HK-2 (cell line): ENCODE results near the gene GPR153.
A peak's percentile ranks its signal among the peaks of the same experiment; 100 is the strongest.
"Not testable (repeated sequence)": the region's sequence is repeated elsewhere in the genome, so short reads cannot be mapped to it uniquely, and the experiment has no call there.

Experiments used
- DNase-seq: peaks from one replicate; pipeline ENCODE4 v3.0.0-alpha.2; 2018; ENCODE audit not compliant: unreplicated experiment

GPR153 gene

GRCh38 chr1:6233376-6233775 is 27.5 kb downstream of the GPR153 start:
- no peak for DNase-seq

DNA sequence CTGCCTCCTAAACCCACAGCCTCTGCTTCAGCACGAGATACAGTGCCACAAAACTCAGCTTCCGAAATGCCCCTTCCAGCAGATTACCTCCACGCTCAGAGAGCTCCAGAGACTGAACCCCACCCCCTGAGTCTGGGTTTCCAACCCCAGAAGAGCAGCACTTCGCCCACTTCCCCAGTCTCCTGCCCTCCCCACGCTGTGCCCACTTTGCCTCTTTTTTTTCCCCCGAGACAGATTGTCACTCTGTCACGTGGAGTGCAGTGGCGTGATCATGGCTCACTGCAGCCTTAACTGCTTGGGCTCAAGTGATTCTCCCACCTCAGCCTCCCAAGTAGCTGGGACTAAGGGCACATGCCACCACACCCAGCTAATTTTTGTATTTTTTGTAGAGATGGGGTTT is 35.2 kb downstream of the GPR153 start:
- DNase-seq = no peak

- DNase-seq = no peak
Observed at GRCh38 chr1:6224718-6225117, 36.2 kb downstream of the GPR153 start.

DNA sequence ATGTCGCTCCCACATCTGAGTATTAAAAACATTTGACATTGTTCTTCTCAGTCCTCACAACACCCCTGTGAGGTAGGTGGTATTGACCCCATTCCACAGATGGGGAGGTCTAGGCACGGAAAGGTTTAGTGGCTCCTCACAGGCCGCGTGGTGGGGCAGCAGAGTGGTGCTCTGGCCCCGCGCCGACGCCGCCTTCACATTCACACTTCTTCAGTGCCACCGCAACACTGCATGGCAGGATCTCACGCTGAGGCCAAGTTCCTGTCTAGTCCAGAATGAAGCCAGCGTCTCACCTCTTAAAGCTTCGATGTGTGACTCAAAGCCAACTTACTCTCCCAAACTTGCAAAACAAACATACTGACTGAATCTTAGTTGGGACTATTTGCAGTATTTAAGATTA is 37.3 kb downstream of the GPR153 start:
- DNase-seq = no peak

DNA sequence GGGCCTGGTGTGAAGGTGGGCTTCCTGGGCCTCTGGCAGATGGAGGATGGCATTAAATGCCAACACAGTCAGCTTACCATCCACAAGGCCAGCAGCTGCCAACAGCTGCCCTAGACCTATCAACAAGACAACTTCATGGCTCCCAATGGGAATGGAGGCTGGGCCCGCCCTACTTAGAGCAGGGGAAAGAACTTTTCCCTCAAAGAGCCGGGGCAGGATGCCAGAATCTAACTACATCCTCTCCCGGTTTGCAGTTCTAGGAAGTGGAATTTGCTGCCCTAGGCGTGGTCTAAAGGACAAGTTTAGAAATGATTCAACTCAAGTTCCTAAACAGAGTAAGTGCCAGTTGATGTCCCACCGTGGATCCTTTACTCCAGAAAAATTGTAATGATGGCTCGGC is 38.3 kb downstream of the GPR153 start:
- no peak for DNase-seq

GRCh38 chr1:6221210-6221784 is 39.6 kb downstream of the GPR153 start:
- no peak for DNase-seq

DNA sequence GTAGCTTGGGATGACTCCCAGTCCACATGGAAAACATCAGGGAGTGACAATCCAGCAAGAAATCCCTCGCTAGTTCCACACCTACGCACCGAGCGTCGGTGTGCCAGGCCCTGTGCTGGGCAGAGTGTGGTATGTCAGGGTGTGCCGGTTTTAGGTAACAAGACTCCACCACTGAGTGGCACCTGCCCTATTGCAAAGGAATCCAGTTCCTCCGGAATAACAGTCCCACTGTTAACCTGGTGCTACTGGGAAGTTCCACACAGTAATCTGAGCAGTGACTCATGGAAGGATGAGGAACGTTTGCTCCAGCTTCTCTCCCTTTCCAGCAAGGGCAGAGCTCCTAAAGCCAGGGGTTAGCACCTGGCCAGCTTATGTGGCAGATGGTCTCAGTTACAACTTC is 40.7 kb downstream of the GPR153 start:
- no peak for DNase-seq

GRCh38 chr1:6219641-6220040 is 41.3 kb downstream of the GPR153 start:
- DNase-seq = not testable (repeated sequence)

- DNase-seq = no peak
Observed at GRCh38 chr1:6218375-6219164, 42.3 kb downstream of the GPR153 start.

GRCh38 chr1:6212193-6212959 is 48.5 kb downstream of the GPR153 start:
- no peak for DNase-seq

DNA sequence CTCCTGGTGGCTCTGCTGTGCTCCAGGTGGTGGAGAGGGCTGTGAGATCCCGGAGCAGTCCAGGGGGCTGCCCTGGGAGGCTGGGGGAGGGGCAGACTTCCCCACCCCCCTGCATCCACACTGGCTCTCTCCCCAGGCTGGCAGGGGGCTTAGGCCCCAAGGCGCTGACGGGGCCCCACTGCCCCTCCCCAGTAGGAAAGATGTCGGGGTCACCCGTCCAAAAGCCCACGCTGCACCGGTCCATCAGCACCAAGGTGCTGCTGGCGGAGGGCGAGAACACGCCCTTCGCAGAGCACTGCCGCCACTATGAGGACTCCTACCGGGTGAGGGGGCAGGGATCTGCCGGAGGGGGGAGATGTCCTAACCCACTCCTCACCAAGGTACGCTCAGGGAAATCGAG is 49.2 kb downstream of the GPR153 start:
- DNase-seq = no peak

GRCh38 chr1:6210591-6211355 is 50.1 kb downstream of the GPR153 start:
- DNase-seq = no peak

- no peak for DNase-seq
Observed at GRCh38 chr1:6209661-6210580, 51.0 kb downstream of the GPR153 start.

DNA sequence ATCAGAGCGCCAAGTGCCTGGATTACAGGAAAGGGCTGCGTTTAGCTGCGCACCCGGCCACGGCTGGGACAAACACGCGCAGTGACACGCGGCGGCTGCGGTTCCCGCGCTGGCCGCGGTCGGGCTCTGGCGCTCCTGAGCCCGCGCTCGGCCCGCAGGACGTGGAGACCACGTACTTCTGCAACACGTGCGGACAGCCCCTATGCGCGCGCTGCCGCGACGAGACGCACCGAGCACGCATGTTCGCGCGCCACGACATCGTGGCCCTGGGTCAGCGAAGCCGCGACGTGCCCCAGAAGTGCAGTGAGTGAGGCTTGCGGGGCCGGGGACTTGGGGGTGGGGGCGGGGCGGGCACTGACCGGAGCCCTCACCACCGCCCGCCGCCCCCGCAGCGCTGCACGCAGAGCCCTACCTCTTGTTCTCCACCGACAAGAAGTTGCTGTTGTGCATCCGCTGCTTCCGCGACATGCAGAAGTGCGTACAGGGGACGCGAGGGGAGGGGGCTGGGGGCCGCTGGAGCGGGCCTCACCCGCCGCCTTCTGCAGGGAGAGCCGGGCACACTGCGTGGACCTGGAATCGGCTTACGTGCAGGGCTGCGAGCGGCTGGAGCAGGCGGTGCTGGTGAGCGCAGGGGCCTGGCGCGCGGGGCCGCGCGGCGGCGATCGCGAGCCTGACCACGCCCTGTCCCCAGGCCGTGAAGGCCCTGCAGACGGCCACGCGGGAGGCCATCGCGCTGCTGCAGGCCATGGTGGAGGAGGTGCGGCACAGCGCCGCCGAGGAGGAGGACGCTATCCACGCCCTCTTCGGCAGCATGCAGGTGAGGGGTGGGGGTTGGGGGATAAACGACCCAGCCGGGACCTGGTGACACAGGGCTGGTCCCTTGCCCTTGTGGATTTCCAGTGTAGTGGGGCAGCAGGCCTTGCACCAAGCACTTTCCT is 51.9 kb downstream of the GPR153 start:
- no peak for DNase-seq

DNA sequence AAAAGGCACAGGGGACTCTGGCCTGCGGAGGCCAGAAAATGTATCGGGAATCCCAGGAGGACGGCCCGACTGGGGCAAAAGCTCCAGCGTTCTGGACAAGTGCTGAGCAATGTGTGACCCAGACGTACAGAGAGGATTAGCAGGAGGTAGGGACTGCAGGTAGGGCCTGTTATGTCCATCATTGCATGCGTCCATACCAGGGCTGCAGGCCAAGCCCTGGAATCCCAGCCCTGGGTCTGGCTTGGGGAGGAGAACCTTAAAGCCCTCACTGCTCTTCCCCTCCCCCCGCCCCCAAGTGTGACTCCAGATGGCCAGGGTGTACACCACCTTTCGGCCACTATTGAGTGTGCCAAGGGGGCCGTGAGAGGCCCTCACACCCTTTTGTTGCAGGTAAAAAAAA is 53.0 kb downstream of the GPR153 start:
- DNase-seq = no peak

DNA sequence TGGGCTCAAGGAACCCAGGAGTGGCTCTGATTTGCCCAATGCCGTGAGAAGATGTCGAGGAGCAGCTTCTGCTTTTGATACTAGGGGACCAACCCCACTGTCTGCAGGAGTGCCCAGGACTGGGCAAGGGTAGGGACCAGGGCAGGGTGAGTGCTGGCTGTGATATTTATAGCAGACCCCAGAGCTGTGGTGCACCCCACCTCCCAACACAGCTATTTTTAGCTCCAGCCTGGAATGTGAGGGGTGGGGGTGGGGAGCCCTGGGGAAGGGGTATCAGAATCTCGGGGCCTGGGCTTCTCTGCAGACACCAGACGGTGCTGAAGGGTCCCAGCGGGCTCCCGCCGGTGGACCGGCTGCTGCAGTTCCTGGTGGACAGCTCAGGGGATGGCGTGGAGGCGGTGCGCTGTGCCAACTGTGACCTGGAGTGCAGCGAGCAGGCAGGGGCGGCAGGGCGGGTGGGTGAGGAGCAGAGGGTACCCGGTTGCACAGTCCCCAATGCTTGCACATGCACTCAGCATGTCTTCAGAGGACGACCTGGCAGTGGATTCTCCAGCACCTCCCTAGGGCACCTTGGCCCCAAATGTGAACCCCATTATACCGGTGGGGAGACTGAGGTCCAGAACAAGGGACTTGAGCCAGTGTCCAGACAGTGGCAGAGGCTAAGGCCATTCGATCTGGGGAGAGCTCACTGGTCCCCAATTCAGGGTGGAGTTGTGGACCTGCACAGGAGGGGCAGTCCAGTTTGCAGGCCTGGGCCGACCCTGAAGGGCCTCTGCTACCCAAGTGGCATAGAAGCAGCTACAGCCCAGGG is 53.6 kb downstream of the GPR153 start:
- DNase-seq = no peak

GRCh38 chr1:6206520-6206855 is 54.4 kb downstream of the GPR153 start:
- no peak for DNase-seq

- DNase-seq = peak; percentile 85
Observed at GRCh38 chr1:6205849-6206519, 54.9 kb downstream of the GPR153 start, which contains the start of gene RNF207. Gene RNF207, plus strand, starts transcription at chr1:6206119. Its CDS starts 417 bp downstream, at chr1:6206536.

DNA sequence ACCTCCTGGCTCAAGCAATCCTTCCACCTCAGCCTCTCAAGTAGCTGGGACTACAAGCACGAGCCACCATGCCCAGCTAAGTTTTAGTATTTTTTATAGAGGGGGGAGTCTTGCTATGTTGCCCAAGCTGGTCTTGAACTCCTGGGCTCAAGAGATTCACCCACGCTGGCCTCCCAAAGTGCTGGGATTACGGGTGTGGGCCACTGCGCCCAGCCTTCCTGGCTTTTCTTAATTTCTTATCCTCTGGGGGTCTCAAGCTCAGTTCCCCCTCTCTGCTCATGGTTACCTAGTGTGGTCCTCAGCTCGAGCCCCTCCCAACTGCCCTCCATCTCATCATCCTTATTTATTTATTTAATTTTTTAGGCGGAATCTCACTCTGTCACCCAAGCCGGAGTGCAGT is 58.6 kb downstream of the GPR153 start:
- no peak for DNase-seq
